SK-N-SH (cell line): Measurements from ENCODE around the gene BMP5.

Experiments
- PBX3 ChIP-seq: IDR thresholded peaks from 2 replicates; pipeline ENCODE4; 2012
- USF2 ChIP-seq: fragments of 150-350 bp; IDR thresholded peaks from 2 replicates; pipeline ENCODE4 v1.6.1; 2017; ENCODE audit warnings: antibody characterized with exemption, low read length, low read depth, borderline replicate concordance

- TF ChIP-seq PBX3, result no peak
- no peak for TF ChIP-seq USF2
Observed at GRCh38 chr6:55818482-55818881, 56.9 kb downstream of the BMP5 start.
